GM19025 (cell line): ENCODE data around the gene CDKAL1.
"Not testable (repeated sequence)": the region's sequence is repeated elsewhere in the genome, so short reads cannot be mapped to it uniquely, and the experiment has no call there.

ENCODE experiments used
- ATAC-seq: cut with Tn5 transposase; IDR thresholded peaks from one replicate; pipeline ENCODE4 v1.9.1; 2021; ENCODE audit warnings: mild to moderate bottlenecking, low read depth, moderate library complexity; ENCODE audit not compliant: unreplicated experiment

The CDKAL1 gene

DNA sequence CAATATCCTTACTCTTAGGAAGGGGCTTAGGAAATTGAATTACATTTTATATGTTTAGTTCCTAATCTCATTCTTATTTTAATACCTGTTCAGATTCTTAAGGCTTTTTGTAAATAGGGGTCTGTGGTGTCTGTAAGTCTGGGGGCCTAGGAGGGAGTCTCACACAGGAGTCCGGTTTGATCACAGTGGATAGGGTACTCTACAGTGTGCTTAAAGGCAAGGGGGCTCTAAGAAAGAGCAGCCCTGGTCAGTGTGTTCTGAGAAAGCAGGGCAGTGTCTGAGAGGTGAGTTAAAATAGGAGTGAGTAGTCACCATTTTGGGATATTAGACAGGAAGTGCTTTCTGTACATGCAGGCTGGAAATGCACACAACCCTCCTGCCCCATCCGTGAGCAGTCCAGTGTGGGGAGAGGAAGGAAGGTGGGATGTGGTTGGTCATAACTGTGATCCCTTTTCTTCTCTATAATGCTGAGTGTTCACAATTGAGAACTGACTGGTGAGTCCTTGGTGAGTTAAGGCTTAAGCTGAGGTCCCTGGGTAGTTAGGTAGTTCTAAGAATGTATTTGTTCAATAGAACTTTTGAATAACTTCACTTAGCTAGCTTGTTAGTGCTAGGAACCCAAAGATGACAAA, 50.0 kb downstream of the CDKAL1 start:
- no peak for ATAC-seq

DNA sequence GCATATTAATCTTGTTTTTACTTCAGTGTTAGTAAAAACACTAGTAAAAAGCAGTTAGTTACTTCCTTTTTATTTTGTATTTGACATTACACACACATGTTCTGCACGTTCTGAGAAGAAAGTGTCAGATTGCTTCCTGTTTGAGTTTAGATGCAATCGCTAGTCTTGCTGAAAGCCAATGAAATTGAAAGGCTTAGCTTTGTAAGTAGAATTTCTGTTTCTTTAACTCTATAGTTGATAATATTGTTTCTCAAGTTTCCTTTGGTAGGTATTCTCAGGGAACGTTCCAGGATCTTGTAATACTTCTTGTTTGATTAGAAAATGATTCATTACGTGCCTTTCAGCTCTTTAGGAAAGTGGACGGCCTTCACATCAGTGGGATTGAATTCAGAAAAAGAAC, 55.0 kb downstream of the CDKAL1 start:
- no peak for ATAC-seq

DNA sequence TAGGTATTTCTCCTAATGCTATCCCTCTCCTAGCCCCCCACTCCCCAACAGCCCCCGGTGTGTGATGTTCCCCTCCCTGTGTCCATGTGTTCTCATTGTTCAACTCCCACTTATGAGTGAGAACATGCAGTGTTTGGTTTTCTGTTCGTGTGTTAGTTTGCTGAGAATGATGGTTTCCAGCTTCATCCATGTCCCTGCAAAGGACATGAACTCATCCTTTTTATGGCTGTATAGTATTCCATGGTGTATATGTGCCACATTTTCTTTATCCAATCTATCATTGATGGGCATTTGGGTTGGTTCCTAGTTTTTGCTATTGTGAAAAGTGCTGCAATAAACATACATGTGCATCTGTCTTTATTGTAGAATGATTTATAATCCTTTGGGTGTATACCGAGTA, 56.2 kb downstream of the CDKAL1 start:
- not testable (repeated sequence) for ATAC-seq

DNA sequence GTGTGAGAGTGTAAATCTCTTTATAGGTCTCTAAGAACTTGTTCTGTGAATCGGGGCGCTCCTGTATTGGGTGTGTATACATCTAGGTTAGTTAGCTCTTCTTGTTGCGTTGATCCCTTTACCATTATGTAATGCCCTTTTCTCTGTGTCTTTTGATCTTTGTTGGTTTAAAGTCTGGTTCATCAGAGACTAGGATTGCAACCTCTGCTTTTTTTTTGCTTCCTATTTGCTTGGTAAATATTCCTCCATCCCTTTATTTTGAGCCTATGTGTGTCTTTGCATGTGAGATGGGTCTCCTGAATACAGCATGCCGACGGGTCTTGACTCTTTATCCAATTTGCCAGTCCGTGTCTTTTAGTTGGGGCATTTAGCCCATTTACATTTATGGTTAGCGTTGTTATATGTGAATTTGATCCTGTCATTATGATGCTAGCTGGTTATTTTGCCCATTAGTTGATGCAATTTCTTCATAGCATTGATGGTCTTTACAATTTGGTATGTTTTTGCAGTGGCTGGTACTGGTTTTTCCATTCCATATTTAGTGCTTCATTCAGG, 60.1 kb downstream of the CDKAL1 start:
- ATAC-seq = not testable (repeated sequence)

DNA sequence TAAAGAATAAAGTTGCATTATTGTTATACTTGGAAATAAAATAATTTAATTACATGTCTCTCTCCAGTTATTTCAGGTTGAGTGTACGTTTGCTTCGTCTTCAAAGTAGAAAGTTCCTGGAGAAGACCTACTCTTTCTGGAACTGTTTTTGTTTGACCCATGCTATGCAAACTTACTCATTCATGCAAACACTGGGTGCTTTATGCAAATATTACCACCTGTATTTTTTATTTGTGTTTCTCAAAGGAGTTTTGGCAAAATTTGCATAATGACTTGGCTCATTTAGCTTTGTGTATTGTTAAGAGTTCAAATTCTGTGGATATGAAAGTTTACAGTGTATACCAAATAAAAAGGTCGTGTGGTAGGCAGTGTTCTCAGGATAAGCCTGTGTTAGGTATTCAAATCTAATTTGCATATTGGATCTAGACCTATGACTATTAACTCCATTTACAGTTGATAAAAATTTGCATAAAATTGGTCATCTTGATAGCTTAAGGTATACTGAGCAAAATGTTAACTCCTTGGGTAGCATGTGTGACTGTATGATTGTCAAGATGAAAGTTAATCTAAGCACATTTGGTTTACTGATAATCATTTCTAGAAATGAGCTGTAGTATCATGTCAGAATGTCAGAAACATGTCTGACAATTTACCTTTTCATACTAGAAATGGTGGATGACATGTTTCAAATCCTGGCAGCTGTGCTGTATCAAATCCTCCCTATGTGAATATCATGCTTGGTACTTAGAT, 65.2 kb downstream of the CDKAL1 start:
- peak; percentile 41 for ATAC-seq

DNA sequence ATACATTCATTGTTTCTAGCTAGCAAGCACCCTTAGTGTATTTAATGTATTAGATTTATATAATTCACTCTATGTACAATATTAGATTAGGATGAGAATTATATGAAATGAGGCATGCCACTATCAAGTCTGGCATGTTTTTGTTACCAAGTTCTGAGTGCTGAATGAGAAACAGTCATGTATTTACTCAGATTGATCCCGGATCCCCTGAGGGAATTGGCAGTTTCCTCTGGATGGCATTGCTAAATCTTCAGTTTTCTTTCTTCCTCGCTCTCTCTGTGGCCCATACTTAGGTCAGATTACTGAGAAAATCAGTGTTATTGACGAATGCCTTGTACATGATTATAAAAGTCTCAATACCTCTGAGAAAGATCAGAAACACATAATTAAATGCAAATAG, 66.6 kb downstream of the CDKAL1 start:
- ATAC-seq = no peak

DNA sequence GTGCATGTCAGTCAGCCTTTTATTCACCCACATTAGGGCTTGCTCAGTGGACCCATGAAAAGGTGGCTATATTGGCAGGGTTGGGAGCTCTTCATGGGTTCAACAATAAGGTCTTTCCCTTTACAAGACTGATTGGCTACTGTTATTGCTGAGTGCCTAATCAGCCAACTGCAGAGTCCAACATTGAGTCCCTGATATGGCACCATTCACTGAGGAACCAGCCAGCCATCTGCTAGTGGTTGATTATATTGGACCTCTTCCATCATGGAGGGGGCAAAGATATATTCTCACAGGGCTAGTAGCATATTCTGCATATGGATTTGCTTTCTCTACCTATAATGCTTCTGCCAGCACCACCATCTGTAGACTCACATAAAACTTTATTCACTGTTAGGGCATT, 69.9 kb downstream of the CDKAL1 start:
- no peak for ATAC-seq

DNA sequence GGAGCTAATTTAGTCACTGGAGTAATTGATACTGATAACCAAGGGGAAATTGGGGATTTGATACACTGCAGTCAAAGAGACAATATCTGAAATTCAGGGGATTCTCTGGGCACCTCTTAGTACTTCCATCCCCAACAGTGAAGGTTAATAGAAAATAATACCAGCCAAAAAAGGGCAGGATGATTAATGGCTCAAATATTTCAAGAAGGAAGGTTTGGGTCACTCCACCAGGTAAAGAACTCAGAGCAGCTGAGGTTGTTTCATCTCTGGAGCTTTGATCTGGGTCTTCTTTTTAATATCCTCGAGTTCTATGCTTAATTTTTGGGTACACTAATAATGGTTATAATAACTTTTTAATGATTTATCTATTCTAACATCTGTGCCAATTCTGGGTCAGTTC, 70.8 kb downstream of the CDKAL1 start:
- ATAC-seq = no peak

DNA sequence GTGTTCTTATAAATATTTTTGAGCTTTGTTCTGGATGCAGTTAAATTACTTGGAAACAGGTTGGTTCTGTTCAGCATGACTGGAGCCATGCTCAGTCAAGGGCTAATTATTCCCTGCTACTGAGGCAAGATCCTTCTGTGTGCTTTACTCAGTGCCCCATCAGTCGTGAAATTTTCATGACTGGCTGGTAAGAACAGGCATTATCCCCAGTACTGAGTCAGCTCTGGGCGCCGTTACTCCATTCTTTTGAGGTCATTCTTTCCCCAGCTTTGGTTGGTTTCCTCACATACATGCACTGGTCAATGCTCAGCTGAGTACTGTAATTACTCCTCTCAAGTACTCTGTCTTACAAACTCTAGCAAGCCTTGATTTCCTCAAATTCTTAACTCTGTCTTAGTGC, 71.3 kb downstream of the CDKAL1 start:
- no peak for ATAC-seq

DNA sequence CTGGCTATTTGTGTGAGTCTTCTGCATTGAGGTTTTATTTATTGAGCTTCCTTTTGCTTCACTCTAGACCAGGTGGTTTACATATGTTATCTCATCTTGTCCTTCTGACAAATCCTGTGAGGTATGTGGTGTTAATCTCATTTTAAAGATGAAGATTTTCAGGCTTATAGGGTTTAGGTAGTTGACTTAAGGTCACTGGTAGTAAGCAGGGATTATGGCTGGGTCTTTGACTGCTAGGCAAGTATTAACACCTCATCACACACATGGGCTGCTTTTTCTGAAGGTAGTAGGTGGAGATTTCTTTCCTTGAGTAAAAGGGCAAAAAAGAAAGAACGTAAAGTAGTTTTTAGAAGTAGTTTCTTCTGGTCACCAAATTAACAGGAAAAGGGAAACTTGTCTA, 72.6 kb downstream of the CDKAL1 start:
- ATAC-seq = no peak

DNA sequence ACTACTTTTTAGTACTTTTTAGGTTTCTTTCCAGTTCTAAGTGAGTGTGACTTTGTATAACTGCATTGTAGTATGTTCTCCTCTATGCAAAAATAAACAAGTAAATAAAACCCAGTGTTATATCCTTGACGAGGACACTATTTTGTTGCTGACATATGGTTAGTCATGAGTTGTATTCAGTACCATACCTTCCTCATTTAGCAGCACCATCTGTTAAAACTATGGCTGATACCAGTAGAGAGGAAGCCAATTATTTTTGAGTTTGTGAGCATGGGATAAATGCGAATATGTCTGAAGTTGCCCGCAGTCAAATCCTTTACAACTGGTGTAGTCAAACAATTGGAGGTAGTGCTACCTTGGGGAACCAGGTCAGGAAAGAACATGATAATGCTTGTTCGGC, 74.1 kb downstream of the CDKAL1 start:
- no peak for ATAC-seq

DNA sequence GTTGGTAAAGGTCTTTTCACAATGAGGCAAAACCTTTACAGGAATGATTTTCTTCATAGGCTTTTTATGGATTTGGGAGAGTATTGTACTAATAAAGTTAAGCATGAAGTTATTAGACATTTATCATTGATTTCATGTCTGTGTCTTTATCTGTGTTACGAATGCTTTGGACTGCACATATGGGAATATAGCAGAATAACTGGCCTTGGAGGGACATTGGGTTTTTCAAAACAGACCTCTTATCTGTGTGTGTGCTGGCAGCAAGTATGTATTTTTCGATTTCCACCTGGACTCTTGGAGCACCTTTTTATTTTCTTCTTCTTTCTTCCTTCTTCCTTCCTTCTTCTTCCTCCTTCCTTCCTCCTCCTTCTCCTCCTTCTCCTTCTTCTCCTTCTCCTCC, 74.6 kb downstream of the CDKAL1 start:
- ATAC-seq = no peak

DNA sequence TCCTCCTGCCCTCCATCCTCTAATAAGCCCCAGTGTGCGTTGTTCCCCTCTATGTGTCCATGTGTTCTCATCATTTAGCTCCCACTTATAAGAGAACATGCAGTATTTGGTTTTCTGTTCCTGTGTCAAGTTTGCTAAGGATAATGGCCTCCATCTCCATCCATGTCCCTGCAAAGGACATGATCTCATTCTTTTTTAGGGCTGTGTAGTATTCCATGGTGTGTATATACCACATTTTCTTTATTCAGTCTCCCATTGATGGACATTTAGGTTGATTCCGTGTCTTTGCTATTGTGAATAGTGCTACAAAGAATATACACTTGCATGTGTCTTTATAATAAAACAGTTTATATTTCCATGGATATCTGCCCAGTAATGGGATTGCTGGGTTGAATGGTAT, 75.7 kb downstream of the CDKAL1 start:
- ATAC-seq = not testable (repeated sequence)

DNA sequence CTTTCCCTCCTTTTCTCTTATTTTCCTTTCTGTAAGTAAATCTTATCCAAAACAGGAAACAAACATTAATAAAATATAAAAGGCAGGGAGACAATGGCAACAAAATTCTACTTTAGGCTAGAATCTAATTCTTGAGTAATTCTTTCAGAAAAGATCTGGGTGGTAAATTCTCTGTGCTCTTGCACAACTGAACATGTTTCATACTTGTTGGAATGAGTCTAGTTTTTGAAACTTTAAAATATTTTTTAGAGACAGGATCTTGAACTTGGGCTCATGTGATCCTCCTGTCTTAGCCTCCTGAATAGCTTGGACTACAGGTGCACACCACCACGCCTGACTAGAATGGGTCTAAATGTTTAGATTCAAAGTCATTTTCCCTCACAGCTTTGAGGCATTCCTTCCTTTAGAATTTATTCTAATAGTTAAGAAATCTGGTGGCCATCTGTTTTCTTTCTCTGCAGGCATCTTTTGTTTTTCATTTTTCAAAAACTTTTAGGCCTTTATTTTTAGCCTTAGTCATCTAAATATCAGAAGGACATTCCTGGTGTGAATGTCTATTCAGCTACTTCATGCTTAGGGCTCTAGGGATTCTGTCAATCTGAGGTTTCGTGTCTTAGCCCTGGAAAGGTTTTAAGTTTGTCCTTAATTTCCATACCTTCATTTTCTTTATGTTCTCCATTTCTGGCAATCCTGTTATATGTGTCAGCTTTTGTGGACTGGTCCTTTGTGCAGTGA, 76.5 kb downstream of the CDKAL1 start:
- ATAC-seq = no peak

DNA sequence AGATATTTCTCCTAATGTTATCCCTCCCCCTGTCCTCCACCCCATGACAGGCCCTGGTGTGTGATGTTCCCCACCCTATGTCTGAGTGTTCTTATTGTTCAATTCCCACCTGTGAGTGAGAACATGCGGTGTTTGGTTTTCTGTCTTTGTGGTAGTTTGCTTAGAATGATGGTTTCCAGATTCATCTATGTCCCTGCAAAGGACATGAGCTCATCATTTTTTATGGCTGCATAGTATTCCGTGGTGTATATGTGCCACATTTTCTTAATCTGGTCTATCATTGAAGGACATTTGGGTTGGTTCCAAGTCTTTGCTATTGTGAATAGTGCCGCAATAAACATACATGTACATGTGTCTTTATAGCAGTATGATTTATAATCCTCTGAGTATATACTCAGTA, 83.3 kb downstream of the CDKAL1 start:
- not testable (repeated sequence) for ATAC-seq

DNA sequence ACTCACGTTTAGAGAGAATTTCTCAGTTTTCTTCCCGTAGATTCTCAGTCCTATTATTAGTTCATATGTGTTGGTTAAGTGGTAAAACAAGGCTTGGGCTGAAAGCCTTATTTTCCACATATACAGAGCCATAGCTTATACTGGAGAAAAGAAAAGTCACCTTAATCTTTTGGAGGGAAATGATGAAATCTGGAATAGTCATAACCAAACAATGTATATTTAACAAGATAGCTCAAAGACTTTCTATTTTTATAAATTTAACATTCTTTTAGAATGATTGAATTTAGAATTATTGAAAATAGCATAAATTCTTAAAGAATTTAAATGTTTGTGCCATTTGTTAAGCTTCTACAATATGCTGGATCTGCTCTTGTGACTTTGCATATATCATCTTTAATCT, 85.8 kb downstream of the CDKAL1 start:
- no peak for ATAC-seq

DNA sequence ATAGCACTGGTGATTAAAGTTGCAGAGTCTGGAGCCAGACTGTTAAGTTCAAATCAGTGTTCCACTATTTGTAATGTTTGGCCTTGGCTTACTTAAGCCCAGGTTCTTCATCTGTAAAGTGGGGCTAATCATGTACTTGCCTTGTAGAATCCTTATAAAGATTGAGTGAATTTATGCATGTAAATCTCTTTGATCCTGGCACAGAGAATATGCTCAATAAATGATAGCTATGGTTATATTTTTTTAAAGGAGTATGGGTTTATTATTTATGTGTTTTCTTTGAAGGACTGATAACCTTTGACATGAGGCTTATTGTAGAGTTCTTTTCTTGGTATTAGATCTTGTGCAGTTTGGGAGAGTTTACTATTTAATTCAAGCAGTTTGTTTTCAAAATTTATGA, 89.5 kb downstream of the CDKAL1 start:
- ATAC-seq = no peak

DNA sequence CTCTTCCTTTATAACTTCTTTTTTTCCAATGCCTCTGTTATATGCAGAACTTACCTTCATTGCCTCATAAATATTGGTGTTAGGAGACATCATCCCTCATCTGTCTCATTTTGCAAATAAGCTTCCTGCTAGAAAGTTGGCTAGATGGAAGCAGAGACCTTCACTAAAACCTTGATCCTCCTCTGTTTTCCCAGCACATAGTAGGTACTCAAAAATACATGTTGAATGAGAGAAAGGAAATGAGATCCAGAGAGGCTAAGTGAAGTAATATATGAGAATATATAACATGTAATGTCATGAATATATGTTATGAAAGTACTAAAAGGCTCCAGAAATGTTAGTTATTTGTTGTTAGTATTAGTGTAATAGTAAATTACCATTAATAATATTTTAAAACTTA, 91.9 kb downstream of the CDKAL1 start:
- no peak for ATAC-seq

DNA sequence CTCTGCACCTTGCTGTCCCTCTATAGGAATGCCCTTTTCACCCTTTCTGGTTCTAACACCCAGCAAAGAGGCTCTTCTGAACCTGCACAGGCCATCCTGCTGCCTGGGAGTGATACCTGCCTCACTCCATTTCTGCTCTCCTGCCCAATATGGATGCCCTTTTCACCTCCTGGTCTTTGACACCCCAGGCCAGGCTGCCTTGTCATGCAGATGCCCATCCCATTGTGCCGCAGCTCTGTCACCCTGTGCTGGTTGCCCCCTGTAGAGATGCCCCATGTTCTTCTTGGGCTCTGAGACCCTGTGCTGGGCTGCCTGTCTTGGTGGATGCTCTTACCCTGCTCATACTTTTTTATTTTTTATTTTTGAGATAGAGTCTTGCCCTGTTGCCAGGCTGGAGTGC, 95.3 kb downstream of the CDKAL1 start:
- no peak for ATAC-seq

DNA sequence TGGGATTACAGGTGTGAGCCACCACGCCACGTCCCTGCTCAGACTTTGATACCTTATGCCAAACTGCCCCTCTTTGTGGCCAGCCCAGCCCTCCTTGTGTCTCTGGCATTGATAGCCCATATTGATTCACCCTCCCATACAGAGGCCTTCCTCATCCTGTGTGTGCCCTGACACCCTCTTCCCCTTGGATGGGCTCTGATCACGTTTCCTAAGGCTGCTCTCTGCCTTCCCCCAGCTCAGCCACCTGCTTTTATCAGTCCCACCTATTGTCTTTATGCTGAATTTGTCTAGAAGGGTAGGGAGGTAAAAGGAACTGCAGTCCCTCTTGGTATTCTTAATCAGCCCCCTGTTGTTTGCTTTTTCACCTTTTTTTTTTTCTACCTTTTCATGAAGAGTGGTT, 95.9 kb downstream of the CDKAL1 start:
- no peak for ATAC-seq
